T47D (cell line): ENCODE results near the gene SLC48A1.
"Not testable (repeated sequence)": the region's sequence is repeated elsewhere in the genome, so short reads cannot be mapped to it uniquely, and the experiment has no call there.

Source experiments
- DNase-seq, 2 experiments: peaks; one replicate each; pipeline versions ENCODE4 v3.0.0 to v3.0.0-alpha.2; 2011 to 2012; ENCODE audit warnings: low read depth in 1 of 2, low spot score in 1 of 2
- JUND ChIP-seq: IDR thresholded peaks from 2 replicates; pipeline ENCODE4 v1.6.1; 2012; ENCODE audit warnings: low read depth
- in situ Hi-C: cut with HindIII; loops from 2 replicates; pipeline ENCODE4 v1.10.0; 2016; ENCODE audit warnings: low sequenced_read_pairs, low pct_unique_long_range_greater_than_20kb

Gene SLC48A1

GRCh38 chr12:47798382-47798948 lies 25.4 kb downstream of the SLC48A1 start:
- in situ Hi-C loops: no loop called here
- no peak for DNase-seq
- no peak for TF ChIP-seq JUND

GRCh38 chr12:47799357-47799955 lies 26.4 kb downstream of the SLC48A1 start:
- TF ChIP-seq JUND: no peak
- no peak for DNase-seq
- in situ Hi-C loops: no loop called here

- in situ Hi-C loops: no loop called here
- no peak for TF ChIP-seq JUND
- DNase-seq: no peak
Observed at GRCh38 chr12:47800582-47800981, 27.5 kb downstream of the SLC48A1 start.

GRCh38 chr12:47801170-47801903 lies 28.3 kb downstream of the SLC48A1 start:
- in situ Hi-C loops: no loop called here
- DNase-seq: peak in 1 of 2 experiments; percentile 49

GRCh38 chr12:47801904-47802246 lies 28.8 kb downstream of the SLC48A1 start:
- in situ Hi-C loops: no loop called here
- no peak for TF ChIP-seq JUND
- DNase-seq: no peak

More at GRCh38 chr12:47801170-47801903, 28.3 kb downstream of the SLC48A1 start:
- TF ChIP-seq JUND: no peak

GRCh38 chr12:47802312-47802711 lies 29.3 kb downstream of the SLC48A1 start:
- in situ Hi-C loops: no loop called here
- peak in 1 of 2 experiments; percentile 65 for DNase-seq

DNA sequence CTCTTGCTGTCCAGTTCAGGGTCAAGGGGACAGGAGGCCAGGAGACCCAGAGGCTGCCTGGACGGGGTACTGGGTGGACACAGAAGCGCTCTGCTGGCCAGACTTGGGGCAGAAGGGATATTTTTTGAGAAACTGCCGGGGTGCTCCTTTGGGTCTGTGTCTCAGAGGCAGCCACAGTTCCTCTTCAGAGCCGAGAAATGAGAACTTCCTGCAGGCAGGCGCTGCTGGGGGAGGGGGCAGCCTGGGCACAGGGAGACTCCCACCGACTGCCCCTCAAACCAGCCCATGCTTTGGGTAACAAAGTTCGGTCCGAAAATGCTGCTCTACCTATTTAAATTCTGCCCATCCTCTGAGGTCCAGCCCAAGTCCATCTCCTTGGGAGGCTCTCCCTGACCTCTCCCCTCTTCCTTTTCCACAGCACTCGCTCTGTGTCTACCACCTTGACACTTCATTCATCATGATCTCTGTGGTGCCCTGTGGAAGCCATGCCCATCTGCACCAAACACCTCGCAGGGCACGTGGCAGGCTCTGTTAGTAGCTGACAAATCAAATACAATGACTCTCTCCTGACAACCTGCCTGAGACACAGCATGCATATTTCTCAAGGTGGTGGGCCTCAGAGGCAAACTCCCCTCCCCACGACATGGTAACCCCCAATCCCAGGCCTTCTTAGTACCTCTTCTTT lies 30.3 kb downstream of the SLC48A1 start:
- in situ Hi-C loops: no loop called here
- no peak for TF ChIP-seq JUND
- no peak for DNase-seq

More at GRCh38 chr12:47802312-47802711, 29.3 kb downstream of the SLC48A1 start:
- no peak for TF ChIP-seq JUND

DNA sequence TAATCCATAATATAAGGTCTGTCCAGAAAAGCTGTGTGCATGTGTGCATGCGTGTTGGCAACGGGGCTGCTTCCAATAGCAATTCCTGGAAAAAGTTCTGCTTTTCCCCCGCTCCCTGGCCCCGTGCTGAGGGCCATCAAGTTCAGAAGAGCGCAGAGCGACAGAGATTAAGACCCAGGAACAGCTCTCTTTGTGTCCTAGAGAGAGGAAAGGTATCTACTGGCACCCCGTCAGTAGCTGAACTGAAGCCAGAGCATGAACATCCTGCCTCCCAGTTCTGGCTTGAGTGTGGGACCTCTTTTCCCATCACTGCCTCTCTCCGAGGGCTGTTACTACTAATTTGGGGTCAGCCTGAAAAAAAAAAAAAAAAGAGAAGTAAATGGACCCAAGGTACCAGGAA lies 31.1 kb downstream of the SLC48A1 start:
- in situ Hi-C loops: no loop called here
- no peak for TF ChIP-seq JUND
- DNase-seq: no peak

DNA sequence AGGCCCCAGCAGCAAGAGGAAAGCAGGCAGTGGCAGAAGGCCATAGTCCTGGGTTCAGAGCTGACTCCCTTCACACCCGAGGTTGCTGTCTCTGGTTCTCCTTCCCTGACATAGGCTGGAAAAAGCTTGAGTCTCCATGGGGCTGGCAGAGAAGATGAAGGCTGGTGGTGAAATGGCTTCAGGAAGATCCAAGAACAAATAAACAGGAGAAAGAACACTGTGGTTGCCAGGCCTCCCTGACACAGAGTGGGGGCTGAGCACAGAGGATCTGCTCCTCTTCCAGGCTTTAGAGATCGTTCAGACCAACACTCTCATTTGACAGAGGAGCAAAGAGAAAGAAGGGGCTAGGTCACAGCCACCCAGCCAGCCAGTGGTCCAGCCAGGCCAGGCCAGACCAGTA lies 32.4 kb downstream of the SLC48A1 start:
- TF ChIP-seq JUND: no peak
- DNase-seq: no peak
- in situ Hi-C loops: no loop called here

- no peak for DNase-seq
- in situ Hi-C loops: no loop called here
- TF ChIP-seq JUND: no peak
Observed at GRCh38 chr12:47807338-47807737, 34.3 kb downstream of the SLC48A1 start.

DNA sequence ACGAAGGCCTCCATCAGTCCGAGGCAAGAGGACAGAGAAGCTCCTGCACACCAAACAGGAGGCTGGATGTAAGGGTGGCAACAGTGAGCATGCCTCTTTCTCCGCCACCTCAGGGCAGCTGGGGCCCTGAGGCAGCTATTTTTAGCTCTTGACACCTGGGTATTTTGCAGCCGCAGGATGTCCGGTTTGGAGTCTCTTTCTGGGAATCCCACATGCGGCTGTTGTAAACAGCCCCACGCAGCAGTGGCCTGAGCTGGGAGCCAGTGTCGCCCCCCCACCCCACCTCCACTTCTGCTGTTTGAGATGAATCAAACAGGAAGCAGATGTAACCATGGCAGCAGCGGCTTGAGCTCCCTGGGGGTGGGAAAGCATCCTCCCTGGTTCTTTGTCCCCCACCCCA lies 35.0 kb downstream of the SLC48A1 start:
- in situ Hi-C loops: no loop called here
- TF ChIP-seq JUND: no peak
- no peak for DNase-seq

DNA sequence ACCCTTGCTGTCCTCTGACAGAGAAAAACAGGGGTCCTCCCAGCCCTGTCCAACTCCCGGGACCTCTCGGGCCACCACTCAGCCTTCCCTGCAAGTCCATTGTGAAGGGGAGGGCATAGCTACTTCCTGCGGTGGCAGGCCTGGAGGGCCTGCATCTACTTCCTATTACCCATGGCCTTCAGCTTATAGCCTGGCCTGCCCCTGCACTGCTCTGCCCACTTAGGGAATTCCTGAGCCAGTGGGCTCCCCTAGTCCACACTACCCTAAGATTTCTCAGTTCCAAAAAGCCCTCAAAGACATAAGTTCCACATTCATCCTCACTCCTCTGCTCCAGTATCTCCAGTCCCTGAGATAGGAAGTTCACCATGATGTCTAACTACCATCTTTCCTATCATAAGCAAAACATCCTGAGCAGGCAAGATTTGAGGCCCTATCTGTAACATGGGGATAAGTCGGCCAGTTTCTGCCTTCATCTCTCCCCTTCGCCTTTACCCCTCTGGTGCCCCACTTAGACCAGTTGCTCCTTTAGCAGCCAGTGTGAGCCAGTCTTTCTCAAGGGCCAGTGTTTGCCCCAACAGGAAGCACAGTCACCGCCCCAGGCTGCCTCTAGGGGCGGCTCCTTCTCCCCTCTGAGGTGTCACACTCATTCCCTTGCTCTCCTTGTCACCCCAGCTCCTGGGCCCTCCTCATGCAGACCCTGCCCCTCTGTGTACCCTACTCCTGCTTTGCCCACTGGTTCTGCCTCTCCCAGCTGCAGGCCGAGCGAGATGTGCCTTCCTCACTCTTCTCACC lies 35.7 kb downstream of the SLC48A1 start:
- in situ Hi-C loops: no loop called here
- DNase-seq: no peak
- no peak for TF ChIP-seq JUND

DNA sequence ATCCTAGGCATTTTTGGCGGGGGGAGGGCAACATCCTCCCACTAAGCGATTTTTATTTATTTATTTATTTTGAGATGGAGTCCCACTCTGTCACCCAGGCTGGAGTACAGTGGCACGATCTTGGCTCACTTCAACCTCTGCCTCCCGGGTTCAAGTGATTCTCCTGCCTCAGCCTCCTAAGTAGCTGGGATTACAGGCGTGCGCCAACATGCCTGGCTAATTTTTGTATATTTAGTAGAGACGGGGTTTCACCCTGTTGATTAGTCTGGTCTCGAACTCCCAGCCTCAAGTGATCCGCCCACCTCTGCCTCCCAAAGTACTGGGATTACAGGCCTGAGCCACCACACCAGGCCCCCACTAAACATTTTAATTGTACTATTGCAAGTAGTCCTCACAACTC lies 36.5 kb downstream of the SLC48A1 start:
- not testable (repeated sequence) for DNase-seq

More for the DNA sequence above, 36.5 kb downstream of the SLC48A1 start:
- in situ Hi-C loops: not testable (repeated sequence)
